Stimulated activated CD8-positive, alpha-beta memory T cell treated with anti-CD3 and anti-CD28 coated beads, Interleukin-15, amount 100 ng/mL, for 1 hour (primary cell): Measurements from ENCODE around the gene GPR62.

Experiments used
- DNase-seq: peaks from one replicate; pipeline ENCODE4 v3.0.0-alpha.2; 2020; ENCODE audit warnings: low read depth

Gene GPR62

GRCh38 chr3:51938780-51939425, 16.3 kb upstream of the GPR62 start:
- DNase-seq = no peak

GRCh38 chr3:51940648-51941462, 14.3 kb upstream of the GPR62 start:
- DNase-seq = no peak

- DNase-seq = no peak
Observed at GRCh38 chr3:51941463-51941797, 13.8 kb upstream of the GPR62 start.

- DNase-seq = peak; percentile 98
Observed at GRCh38 chr3:51941798-51942602, 13.2 kb upstream of the GPR62 start, which contains the start of the genes PARP3 and RRP9. Gene PARP3 (plus strand): TSS chr3:51942363. CDS start chr3:51943356, 993 bp downstream. Gene RRP9 (minus strand): TSS chr3:51941904. CDS start chr3:51941867, 37 bp downstream.

- no peak for DNase-seq
Observed at GRCh38 chr3:51942603-51943450, 12.4 kb upstream of the GPR62 start.

- no peak for DNase-seq
Observed at GRCh38 chr3:51943451-51944391, 11.5 kb upstream of the GPR62 start.

- DNase-seq = no peak
Observed at GRCh38 chr3:51944451-51945021, 10.6 kb upstream of the GPR62 start.

- no peak for DNase-seq
Observed at GRCh38 chr3:51945031-51945840, 9.9 kb upstream of the GPR62 start.

GRCh38 chr3:51945926-51946705, 9.1 kb upstream of the GPR62 start:
- DNase-seq = no peak

GRCh38 chr3:51946796-51947195, 8.4 kb upstream of the GPR62 start:
- DNase-seq = no peak

- DNase-seq = no peak
Observed at GRCh38 chr3:51947215-51947900, 7.8 kb upstream of the GPR62 start.

- DNase-seq = no peak
Observed at GRCh38 chr3:51948016-51948580, 7.1 kb upstream of the GPR62 start.

- no peak for DNase-seq
Observed at GRCh38 chr3:51949121-51949520, 6.1 kb upstream of the GPR62 start.

- DNase-seq = no peak
Observed at GRCh38 chr3:51950899-51951298, 4.3 kb upstream of the GPR62 start.

- DNase-seq = no peak
Observed at GRCh38 chr3:51953445-51953844, 1.7 kb upstream of the GPR62 start.

- DNase-seq = no peak
Observed at GRCh38 chr3:51954105-51954504, 1.1 kb upstream of the GPR62 start.

GRCh38 chr3:51954713-51955112, 468 bp upstream of the GPR62 start:
- no peak for DNase-seq
